Measurements from ENCODE around the gene AKTIP. TPM values are rescaled to one million over a fixed set of nuclear protein-coding genes. Genes with fewer than 3 reads are reported as not detected.

AKTIP gene
- total and polyA plus RNA-seq, 2 of the 4 experiments (the other 2 are of a cell fraction): 17.7 to 19.9 TPM

GRCh38 chr16:53530741-53531140 is 27.7 kb upstream of the AKTIP start:
- POLR2A ChIA-PET (ENCODE audit: unreplicated experiment): no interaction called here
- Histone ChIP-seq H3K4me3 (ENCODE audit: insufficient read depth, low read depth, low read length) (no peak overlapping the region), H2AK9ac (replicated peaks; ENCODE audit: low read depth, low read length, poor library complexity) (no peak overlapping the region), H4K8ac (ENCODE audit: low read depth in 2 of 2, low read length in 2 of 2) (no peak overlapping the region), H2BK15ac (ENCODE audit: low read depth, low read length) (no peak overlapping the region), H3K56ac (ENCODE audit: extremely low read depth, insufficient read depth, low read length) (no peak overlapping the region), H3K9me3 (ENCODE audit: control insufficient read depth, insufficient read depth, low read length) (no peaks in the 10 kb centered on the region; the same call in 1 of the 2 replicates), H3K23ac (ENCODE audit: low read depth, low read length) (no peak overlapping the region), H3K4me1 (ENCODE audit: control insufficient read depth, insufficient read depth, low read length) (no peaks in the 10 kb centered on the region), H2AFZ (replicated peaks; ENCODE audit: low read length, poor library complexity) (no peak overlapping the region), H4K91ac (ENCODE audit: insufficient read depth, low read depth, low read length) (no peak overlapping the region), H3K9ac (ENCODE audit: low read depth, low read length) (no peak overlapping the region), H3K27ac (ENCODE audit: insufficient read depth, low read length) (no peak overlapping the region), H3K9me1 (ENCODE audit: insufficient read depth, low read length) (no peaks in the 10 kb centered on the region), H3K18ac (ENCODE audit: low read depth, low read length) (no peak overlapping the region), H3K36me3 (ENCODE audit: control insufficient read depth, insufficient read depth, low read length) (no peaks in the 10 kb centered on the region), H3K79me1 (ENCODE audit: low read depth in 1 of 2, low read length in 2 of 2) (no peaks in the 10 kb centered on the region), H2AK5ac (ENCODE audit: low read depth, low read length) (no peak overlapping the region), H4K5ac (ENCODE audit: low read depth, low read length) (no peak overlapping the region), H2BK5ac (ENCODE audit: low read depth, low read length, poor library complexity, severe bottlenecking) (no peak overlapping the region), H2BK120ac (ENCODE audit: low read depth, low read length) (no peak overlapping the region), H2BK20ac (ENCODE audit: low read depth, low read length) (no peak overlapping the region), H3K27me3 (ENCODE audit: control insufficient read depth, insufficient read depth, low read length) (peaks cover 3% of the 10 kb centered on the region), H3K4me2 (ENCODE audit: low read depth, low read length) (no peak overlapping the region), H3K14ac (replicated peaks; ENCODE audit: low read depth, low read length) (no peak overlapping the region), H3K4ac (ENCODE audit: low read depth, low read length) (no peak overlapping the region), H4K20me1 (ENCODE audit: insufficient read depth, low read length) (no peaks in the 10 kb centered on the region)
- no TSS peak for BruUV-seq (replicated peaks)
- WGBS, 2 experiments (ENCODE audit: extremely low coverage in 2 of 2, insufficient read length in 1 of 2): no CpG with 5 or more reads among the region's 1 CpG
- no peak for DNase-seq
- ATAC-seq (ENCODE audit: low read depth): no peak
- intact Hi-C loops (cut with micrococcal nuclease): no loop called here
- dilution Hi-C loops (cut with HindIII; ENCODE audit: low sequenced_read_pairs, unreplicated experiment): no loop called here
- in situ Hi-C loops (cut with MboI; ENCODE audit: low sequenced_read_pairs): no loop called here
- CTCF ChIA-PET: no interaction called here
- TF ChIP-seq BHLHE40 (IDR thresholded peaks at IDR 0.05; ENCODE audit: low read depth, low read length) (no peak), CTCF (conservative IDR thresholded peaks at IDR 0.05; ENCODE audit: low read depth, low read length) (no peak), MAFK (IDR thresholded peaks at IDR 0.05; ENCODE audit: low read depth, low read length) (no peak), MXI1 (IDR thresholded peaks at IDR 0.05; ENCODE audit: borderline replicate concordance, low read depth, low read length) (no peak), CHD1 (IDR thresholded peaks at IDR 0.05; ENCODE audit: low read depth, low read length) (no peak), RAD21 (IDR thresholded peaks at IDR 0.05; ENCODE audit: low read length) (no peak), MAZ (IDR thresholded peaks at IDR 0.05; ENCODE audit: borderline replicate concordance, low read depth, low read length) (no peak), POLR2A (IDR thresholded peaks at IDR 0.05; ENCODE audit: low read depth, low read length) (no peak), ELK1 (IDR thresholded peaks at IDR 0.05; ENCODE audit: borderline replicate concordance, low read depth, low read length) (no peak), FOS (IDR thresholded peaks at IDR 0.05; ENCODE audit: low read depth, low read length) (no peak), SMC3 (IDR thresholded peaks at IDR 0.05; ENCODE audit: low read depth, low read length) (no peak), RCOR1 (IDR thresholded peaks at IDR 0.05; ENCODE audit: insufficient replicate concordance, low read length) (no peak), CEBPB (IDR thresholded peaks at IDR 0.05; ENCODE audit: low read depth, low read length) (no peak), NFE2L2 (IDR thresholded peaks at IDR 0.05; ENCODE audit: low read depth, low read length) (no peak), USF2 (IDR thresholded peaks at IDR 0.05; ENCODE audit: low read depth, low read length) (no peak), RFX5 (IDR thresholded peaks at IDR 0.05; ENCODE audit: low read depth, low read length) (no peak)
